ENCODE results near the gene MSRB2. TPM values are rescaled to one million over a fixed set of nuclear protein-coding genes. Genes with fewer than 3 reads are reported as not detected.

Gene MSRB2
- total RNA-seq, 1 donor from 2014 or later = 31.3 TPM

DNA sequence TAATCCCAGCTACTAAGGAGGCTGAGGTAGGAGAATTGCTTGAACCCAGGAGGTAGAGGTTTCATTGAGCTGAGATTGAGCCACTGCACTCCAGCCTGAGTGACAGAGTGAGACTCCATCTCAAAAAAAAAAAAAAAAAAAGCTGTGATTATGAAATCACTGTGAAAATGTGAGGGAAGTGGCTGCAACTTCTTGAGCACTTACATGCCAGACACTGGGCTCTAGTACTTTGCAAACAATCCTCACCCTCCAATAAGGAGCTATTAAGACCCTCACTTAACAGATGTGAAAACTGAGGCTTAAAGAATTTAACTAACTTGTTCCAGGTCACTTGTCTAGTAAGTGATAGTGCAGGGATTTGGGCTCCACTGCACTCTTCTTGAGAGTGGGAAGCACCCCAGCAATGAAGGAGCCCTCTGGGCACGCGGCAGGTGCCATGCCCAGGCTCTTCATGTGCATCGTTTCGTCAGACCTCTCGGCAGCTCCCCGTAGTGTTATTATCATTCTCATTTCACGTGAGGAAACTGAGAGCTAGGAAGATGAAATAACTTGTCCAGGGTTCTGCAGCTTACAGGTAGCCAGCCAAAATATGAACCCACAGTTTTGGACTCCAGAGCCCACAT, 19.0 kb downstream of the MSRB2 start:
- Mint-ChIP-seq H3K4me1 (ENCODE audit: low read depth, unreplicated experiment) (no peaks in the 10 kb centered on the region), H3K4me3 (ENCODE audit: unreplicated experiment) (no peak overlapping the region), H3K36me3 (ENCODE audit: unreplicated experiment) (peaks cover 8% of the 10 kb centered on the region), H3K27ac (ENCODE audit: unreplicated experiment) (no peak overlapping the region), H3K27me3 (ENCODE audit: unreplicated experiment) (peaks cover 2% of the 10 kb centered on the region), H3K9me3 (ENCODE audit: unreplicated experiment) (no peaks in the 10 kb centered on the region)
- TF ChIP-seq, protein P1, sequence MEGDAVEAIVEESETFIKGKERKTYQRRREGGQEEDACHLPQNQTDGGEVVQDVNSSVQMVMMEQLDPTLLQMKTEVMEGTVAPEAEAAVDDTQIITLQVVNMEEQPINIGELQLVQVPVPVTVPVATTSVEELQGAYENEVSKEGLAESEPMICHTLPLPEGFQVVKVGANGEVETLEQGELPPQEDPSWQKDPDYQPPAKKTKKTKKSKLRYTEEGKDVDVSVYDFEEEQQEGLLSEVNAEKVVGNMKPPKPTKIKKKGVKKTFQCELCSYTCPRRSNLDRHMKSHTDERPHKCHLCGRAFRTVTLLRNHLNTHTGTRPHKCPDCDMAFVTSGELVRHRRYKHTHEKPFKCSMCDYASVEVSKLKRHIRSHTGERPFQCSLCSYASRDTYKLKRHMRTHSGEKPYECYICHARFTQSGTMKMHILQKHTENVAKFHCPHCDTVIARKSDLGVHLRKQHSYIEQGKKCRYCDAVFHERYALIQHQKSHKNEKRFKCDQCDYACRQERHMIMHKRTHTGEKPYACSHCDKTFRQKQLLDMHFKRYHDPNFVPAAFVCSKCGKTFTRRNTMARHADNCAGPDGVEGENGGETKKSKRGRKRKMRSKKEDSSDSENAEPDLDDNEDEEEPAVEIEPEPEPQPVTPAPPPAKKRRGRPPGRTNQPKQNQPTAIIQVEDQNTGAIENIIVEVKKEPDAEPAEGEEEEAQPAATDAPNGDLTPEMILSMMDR (IDR thresholded peaks at IDR 0.05; ENCODE audit: partially characterized antibody, unreplicated experiment) = no peak
- DNase-seq = no peak

DNA sequence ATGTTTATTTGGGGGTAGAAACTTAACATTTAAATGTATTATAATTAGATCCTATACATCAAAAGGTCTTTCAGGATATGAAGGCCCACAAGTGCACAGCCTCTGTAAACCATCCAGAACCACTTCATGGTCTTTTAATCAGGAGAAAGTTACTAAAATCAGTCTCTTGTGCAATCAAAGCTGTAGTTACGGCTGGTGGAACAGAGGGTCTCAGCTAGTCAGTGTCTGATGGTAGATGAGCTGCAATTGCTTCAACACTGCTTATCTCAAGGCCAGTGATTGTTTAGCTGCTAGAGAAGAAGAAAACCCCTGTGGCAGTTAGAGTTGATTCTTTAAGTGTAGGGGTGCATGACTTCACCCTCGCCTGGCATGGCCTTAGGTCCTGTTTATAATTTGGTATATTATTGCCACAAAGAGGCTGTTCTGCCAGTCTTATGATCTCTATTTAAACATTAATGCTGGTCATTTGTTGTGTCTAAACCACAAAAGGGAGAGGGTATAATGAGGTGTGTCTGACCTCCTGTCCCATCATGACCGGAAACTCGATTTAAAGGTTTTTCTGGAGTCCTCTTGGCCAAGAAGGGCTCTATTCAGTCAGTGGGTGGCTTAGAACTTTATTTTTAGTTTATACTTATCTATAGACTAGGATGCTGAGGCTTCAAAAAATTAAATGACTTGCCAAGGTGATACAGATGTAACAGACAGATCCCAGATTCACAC, 21.3 kb downstream of the MSRB2 start:
- Mint-ChIP-seq H3K9me3 (ENCODE audit: unreplicated experiment) (no peaks in the 10 kb centered on the region), H3K27ac (ENCODE audit: unreplicated experiment) (no peak overlapping the region), H3K36me3 (ENCODE audit: unreplicated experiment) (peaks cover 8% of the 10 kb centered on the region), H3K27me3 (ENCODE audit: unreplicated experiment) (peaks cover 2% of the 10 kb centered on the region), H3K4me1 (ENCODE audit: low read depth, unreplicated experiment) (no peaks in the 10 kb centered on the region), H3K4me3 (ENCODE audit: unreplicated experiment) (no peak overlapping the region)
- no peak for DNase-seq
- TF ChIP-seq, protein P1 (IDR thresholded peaks at IDR 0.05; ENCODE audit: partially characterized antibody, unreplicated experiment) = no peak

DNA sequence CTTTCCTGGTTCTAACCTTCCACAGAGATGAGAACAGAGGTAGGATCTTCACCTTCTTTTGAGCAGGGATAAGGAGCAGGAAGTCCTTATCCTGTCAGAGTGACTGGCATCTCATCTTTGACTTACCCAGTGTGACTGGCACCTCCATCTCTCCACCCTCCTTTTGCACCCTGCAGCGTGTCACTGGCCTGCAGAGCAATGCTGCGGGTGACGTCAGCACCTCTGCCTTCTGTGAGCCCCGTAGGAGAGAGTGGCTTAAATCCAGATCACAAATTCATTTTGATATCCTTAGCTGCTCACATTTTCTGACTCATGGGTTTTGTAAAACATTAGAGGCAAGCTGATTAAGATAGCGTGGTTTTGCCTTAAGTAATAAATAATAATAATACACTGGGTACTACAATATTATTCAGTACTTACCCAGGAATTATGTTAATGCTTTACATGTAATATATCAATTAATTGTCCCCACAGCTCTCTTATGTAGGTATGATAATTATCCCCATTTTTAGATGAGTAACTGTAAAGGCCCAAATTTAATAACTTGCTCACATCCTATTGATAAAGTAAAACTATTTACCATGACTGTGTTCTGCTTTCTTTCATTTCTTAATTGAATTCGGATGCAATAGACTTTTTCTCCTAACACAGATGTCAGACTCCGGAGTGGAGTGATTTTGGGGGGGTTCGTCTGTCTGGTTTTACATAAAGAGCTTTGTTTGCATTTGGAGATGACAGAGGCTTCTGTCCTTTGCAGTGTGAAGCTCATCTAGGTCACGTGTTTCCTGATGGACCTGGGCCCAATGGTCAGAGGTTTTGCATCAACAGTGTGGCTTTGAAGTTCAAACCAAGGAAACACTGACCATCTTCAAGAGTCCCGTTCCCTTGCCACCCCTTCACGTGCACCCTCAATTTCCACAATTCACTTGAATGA, 24.9 kb downstream of the MSRB2 start:
- H3K27me3 Mint-ChIP-seq (ENCODE audit: unreplicated experiment) = no peaks in the 10 kb centered on the region
- no peak for DNase-seq
- no peaks in the 10 kb centered on the region for H3K4me1 Mint-ChIP-seq (ENCODE audit: low read depth, unreplicated experiment)
- H3K27ac Mint-ChIP-seq (ENCODE audit: unreplicated experiment) = no peak overlapping the region
- H3K4me3 Mint-ChIP-seq (ENCODE audit: unreplicated experiment) = no peak overlapping the region
- H3K36me3 Mint-ChIP-seq (ENCODE audit: unreplicated experiment) = peaks cover 7% of the 10 kb centered on the region
- TF ChIP-seq, protein P1 (IDR thresholded peaks at IDR 0.05; ENCODE audit: partially characterized antibody, unreplicated experiment) = no peak
- no peaks in the 10 kb centered on the region for H3K9me3 Mint-ChIP-seq (ENCODE audit: unreplicated experiment)

DNA sequence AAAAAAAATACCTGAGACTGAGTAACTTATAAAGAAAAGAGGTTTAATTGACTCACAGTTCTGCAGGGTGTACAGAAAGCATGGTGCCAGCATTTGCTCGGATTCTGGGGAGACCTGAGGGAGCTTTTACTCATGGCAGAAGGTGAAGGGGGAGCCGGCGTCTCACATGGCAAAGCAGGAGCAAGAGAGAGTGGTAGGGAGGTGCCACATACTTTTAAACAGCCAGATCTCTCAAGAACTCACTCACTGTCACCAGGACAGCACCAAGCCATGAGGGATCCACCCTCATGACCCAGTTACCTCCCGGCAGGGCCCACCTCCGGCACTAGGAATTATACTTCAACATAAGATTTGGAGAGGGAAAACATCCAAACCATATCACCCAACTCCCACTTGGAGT, 25.8 kb downstream of the MSRB2 start:
- Mint-ChIP-seq H3K4me1 (ENCODE audit: low read depth, unreplicated experiment) (no peaks in the 10 kb centered on the region), H3K4me3 (ENCODE audit: unreplicated experiment) (no peak overlapping the region), H3K27ac (ENCODE audit: unreplicated experiment) (no peak overlapping the region), H3K9me3 (ENCODE audit: unreplicated experiment) (no peaks in the 10 kb centered on the region), H3K36me3 (ENCODE audit: unreplicated experiment) (peaks cover 6% of the 10 kb centered on the region), H3K27me3 (ENCODE audit: unreplicated experiment) (no peaks in the 10 kb centered on the region)
- TF ChIP-seq, protein P1 (IDR thresholded peaks at IDR 0.05; ENCODE audit: partially characterized antibody, unreplicated experiment) = no peak
- DNase-seq = no peak

All from glutamatergic neuron (in vitro differentiated cells).